ENCODE results near the gene KCTD3.

Gene KCTD3

GRCh38 chr1:215566556-215567490, at the start of gene KCTD3:
Gene KCTD3, plus strand, starts transcription at chr1:215567304. Its CDS starts 382 bp downstream, at chr1:215567686.
- DNase-seq (ENCODE audit: low read depth): peak; percentile 71

DNA sequence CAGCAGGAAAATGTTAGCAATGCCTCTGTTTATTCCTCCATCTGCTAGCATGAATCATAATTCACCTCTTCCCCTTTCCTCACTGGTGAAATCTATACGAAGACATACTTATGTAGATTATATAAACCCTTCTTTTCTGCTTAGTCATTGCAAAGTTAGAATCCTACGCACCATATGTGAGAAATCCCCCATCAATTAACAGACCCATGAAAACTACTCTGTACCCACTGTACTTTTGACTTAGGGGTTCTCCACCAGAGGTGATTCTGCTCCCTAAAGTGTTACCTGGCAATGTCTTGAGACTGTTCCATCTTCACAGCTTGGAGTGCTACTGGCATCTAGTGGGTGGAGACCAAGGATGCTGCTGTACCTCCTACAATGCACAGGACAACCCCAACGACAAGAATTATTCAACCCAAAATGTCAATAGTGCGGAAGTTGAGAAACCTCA, 49.6 kb upstream of the KCTD3 start:
- DNase-seq (ENCODE audit: low read depth): peak; percentile 50

GRCh38 chr1:215518594-215518993, 48.5 kb upstream of the KCTD3 start:
- no peak for DNase-seq (ENCODE audit: low read depth)

- DNase-seq (ENCODE audit: low read depth): no peak
Measured at GRCh38 chr1:215521279-215521678, 45.8 kb upstream of the KCTD3 start.

GRCh38 chr1:215523128-215523861, 43.8 kb upstream of the KCTD3 start:
- DNase-seq (ENCODE audit: low read depth): peak; percentile 26

GRCh38 chr1:215523906-215524305, 43.2 kb upstream of the KCTD3 start:
- peak; percentile 71 for DNase-seq (ENCODE audit: low read depth)

GRCh38 chr1:215526147-215526845, 40.8 kb upstream of the KCTD3 start:
- peak; percentile 54 for DNase-seq (ENCODE audit: low read depth)

DNA sequence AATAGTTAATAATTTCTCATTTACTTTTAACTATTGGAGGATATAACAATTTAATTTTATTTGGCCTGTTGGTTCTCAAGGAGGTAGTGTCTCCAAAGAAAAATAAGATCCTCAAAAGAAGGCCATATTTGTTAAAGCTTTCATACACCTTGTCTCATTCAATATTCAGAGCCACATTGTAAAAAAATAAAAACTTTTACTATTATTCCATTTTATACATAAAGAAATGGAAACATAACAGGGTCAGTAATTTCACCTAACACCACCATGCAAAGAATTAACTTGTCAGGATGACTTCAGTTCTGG, 40.3 kb upstream of the KCTD3 start:
- no peak for DNase-seq (ENCODE audit: low read depth)

- DNase-seq (ENCODE audit: low read depth): peak; percentile 27
Measured at GRCh38 chr1:215529111-215529510, 38.0 kb upstream of the KCTD3 start.

GRCh38 chr1:215529571-215529970, 37.5 kb upstream of the KCTD3 start:
- DNase-seq (ENCODE audit: low read depth): peak; percentile 23

DNA sequence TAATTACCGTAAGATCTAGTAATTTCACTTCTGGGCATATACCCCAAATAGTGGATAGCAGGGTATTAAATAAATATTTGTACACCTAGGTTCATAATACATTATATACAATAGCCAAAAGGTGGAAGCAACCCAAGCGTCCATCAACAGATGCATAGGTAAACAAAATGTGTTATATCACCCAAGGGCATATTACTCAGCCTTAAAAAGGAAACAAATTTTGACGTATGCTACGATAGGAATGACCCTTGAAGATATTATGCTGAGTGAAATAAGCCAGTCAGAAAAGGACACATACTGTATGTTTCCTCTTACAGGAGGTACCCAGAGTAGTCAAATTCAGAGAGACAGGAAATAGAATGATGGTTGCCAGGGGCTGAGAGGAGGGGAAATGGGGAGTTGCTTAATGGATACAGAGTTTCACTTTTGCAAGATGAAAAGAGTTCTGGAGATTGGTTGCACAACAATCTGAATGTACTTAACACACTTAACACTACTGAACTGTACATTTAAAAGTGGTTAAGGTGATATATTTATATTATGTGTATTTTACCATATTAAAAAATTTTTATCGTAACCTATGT, 36.6 kb upstream of the KCTD3 start:
- DNase-seq (ENCODE audit: low read depth): no peak

DNA sequence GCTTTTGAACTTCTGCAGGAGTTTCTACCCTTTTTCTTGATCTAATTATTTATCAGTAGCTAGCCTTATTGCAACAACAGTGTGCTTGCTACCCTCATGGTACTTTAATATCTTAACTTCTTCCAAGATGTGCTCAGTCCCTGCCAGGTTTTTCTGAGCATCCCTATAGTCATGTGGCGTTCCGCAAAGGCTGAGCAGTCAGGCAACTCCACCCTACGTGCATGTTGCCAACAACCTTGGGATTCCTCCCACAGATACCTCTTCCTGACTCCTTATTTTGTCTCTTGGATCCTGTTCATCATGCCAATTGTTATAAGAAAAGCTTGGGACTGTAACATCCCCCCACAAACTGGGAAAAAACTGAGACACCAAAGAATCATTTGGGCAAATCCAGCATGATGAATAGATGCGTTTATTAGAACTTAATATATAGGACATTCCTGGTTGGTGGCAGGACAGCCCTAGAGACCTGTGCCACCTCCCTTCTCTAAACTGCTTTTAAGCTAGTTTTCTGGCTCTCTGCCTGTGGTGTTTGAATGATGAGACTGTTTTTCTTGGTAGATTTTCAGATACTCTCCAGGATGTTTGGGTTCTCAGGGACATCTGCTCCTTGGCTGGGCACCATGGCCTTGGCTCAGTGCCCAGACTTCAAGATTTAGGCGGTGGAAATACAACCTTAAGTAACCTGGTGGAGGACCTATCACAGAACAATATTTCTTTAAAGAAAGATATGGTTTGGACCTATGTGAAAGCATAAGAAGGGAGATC, 27.1 kb upstream of the KCTD3 start:
- no peak for DNase-seq (ENCODE audit: low read depth)

- DNase-seq (ENCODE audit: low read depth): no peak
Measured at GRCh38 chr1:215542301-215542700, 24.8 kb upstream of the KCTD3 start.

DNA sequence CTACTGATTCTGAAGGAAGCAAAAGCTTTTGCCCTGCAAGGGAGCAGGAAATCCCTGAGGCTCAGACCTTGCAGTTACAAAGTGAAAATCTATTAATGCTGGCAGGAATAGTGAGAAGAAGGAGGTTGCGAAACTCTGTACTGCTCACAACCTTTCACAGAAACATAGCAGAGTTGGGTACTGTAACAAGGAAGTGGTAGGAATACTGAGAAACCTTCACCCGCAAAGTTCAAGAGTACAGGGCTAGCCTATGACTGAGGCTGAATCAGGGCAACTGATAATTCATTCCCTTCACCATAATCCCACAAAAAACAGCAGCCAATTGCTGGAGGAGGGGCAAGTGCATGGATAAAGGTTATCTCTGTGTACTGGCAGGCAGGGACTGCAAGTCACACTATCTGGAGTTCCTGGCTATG, 23.9 kb upstream of the KCTD3 start:
- peak; percentile 95 for DNase-seq (ENCODE audit: low read depth)

DNA sequence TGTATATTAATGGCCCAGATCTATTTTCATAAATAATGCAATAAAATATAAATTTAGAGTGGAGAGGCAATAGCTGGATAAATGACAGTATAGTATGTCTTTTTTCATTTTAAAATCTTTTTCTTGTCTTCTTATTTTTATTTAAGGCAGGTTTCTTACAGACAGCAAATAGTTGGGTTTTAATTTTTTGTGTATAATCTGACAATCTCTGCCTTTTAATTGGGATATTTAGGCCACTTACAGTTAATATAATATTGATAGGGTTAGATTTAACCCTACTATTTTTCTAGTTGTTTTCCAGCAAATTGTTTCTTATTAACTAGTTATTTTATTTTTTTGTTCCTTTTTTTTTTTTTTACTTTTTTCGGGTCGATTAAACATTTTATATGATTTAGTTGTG, 23.3 kb upstream of the KCTD3 start:
- DNase-seq (ENCODE audit: low read depth): no peak

DNA sequence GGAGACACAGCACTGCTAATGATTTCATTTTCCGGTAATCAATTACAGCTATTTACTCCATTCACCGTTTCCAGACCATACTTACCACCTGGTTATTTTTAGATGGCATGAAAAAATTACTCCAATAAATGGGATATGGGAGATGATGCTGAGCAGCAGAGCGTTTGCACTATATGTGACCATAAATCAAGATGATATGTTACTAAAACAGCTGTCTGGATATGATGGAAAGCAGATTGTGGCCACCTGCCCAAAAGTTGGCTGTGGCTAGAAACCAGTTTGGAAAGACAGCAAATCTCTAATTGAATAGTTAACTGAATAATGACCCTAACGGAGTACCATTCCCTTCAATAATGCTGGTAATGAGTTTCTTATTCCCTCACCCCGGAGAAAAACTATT, 22.5 kb upstream of the KCTD3 start:
- DNase-seq (ENCODE audit: low read depth): no peak

GRCh38 chr1:215545096-215545495, 22.0 kb upstream of the KCTD3 start:
- no peak for DNase-seq (ENCODE audit: low read depth)

GRCh38 chr1:215547011-215547410, 20.1 kb upstream of the KCTD3 start:
- no peak for DNase-seq (ENCODE audit: low read depth)

DNA sequence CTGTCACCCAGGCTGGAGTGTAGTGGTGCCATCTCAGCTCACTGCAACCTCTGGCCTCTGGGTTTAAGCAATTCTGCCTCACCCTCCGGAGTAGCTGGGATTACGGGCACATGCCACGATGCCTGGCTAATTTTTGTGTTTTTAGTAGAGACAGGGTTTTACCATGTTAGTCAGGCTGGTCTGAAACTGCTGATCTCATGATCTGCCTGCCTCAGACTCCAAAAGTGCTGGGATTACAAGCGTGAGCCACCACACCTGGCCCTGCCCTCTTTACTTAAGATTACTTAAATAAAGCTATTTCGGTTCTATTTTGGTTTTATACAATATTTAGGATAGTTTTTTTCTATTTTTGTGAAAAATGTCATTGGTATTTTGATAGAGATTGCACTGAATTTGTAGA, 15.3 kb upstream of the KCTD3 start:
- DNase-seq (ENCODE audit: low read depth): no peak

DNA sequence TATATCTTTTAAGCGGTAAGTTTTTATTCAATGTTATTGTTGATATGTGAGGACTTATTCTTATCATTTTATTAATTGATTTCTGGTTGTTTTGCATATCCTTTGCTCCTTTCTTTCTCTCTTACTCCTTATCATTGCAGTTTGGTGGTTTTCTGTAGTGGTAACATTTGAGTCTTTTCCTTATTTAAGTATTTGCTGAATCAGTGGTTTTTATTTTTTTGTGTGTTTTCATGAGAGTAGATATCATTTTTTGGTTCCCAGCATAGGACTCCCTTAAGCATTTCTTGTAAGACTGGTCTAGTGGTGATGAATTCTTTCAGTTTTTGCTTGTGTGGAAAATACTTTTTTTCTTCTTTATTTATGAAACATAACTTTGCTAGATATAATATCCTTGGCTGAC, 12.2 kb upstream of the KCTD3 start:
- no peak for DNase-seq (ENCODE audit: low read depth)

GRCh38 chr1:215555531-215555930, 11.6 kb upstream of the KCTD3 start:
- DNase-seq (ENCODE audit: low read depth): no peak

Measured in amniotic epithelial cell (primary cell).